ENCODE measurements around the gene ZNF524. TPM values are rescaled to one million over a fixed set of nuclear protein-coding genes. Genes with fewer than 3 reads are reported as not detected.

Gene ZNF524
- total and polyA plus RNA-seq, 12 donors: 7.9 to 39.4 (median 14.1) TPM

DNA sequence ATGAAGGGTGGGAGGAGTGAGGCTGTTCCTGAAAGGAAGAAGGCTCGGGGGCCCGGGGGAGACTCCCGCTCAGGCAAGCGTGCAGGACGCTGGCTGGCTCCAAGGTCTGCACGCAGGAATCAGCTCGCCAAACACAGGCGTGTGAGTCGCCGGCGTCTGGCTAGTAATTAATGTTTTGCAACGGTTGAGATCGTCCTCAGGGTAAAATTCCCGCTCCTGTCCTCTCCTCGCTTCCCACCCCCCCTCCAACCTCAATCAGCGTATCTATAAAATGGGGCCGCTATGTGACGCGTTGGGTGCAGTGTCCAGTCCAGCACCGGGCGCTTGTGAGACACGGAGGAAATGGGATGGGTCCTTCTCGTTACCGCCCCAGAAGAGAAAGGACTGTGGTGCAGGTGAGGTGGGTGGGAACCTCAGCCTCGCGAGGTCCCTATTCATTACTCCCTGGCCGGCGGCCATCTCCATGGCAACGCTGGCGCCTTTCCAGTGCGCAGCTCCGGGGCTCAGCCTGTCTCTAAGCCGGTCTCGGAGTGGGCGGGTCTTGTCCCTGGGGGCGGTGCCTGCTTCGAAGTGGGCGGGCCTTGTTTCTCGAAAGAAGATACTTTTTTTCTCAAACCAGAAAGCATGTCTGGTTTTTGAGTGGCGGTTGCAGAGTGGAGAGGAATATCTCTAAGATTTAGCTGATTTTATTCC, 13.0 kb upstream of the ZNF524 start:
- H3K36me3 ChIP-seq: peaks cover 0 to 7% (median 2%) of the 10 kb centered on the region in 9 donors
- peak overlapping the region in 1 of 10 donors; percentile 48 for H3K27ac ChIP-seq
- peaks cover 10 to 30% (median 25%) of the 10 kb centered on the region in 9 donors for H3K4me1 ChIP-seq
- ATAC-seq (peak; percentile 86 to 95 (median 92)), DNase-seq (peak; percentile 96 to 97)
- WGBS, 2 donors: 1% methylated on average over 40 of the region's 40 CpGs
- H3K4me3 ChIP-seq: peak overlapping the region in 9 of 10 donors; percentile 21 to 45 (median 42)
- intact Hi-C loops (cut with DNase I): loop anchor here in 4 of 10 donors (2.0 to 5.0 kb wide), 3 partner anchors 40 to 70 kb away; partner anchors contain the start of gene SBK3 (in 2 of the 4)
- no peaks in the 10 kb centered on the region for H3K9me3 ChIP-seq
- peaks cover 0 to 24% (median 0%) of the 10 kb centered on the region in 7 donors for H3K27me3 ChIP-seq
- TF ChIP-seq, protein P1, sequence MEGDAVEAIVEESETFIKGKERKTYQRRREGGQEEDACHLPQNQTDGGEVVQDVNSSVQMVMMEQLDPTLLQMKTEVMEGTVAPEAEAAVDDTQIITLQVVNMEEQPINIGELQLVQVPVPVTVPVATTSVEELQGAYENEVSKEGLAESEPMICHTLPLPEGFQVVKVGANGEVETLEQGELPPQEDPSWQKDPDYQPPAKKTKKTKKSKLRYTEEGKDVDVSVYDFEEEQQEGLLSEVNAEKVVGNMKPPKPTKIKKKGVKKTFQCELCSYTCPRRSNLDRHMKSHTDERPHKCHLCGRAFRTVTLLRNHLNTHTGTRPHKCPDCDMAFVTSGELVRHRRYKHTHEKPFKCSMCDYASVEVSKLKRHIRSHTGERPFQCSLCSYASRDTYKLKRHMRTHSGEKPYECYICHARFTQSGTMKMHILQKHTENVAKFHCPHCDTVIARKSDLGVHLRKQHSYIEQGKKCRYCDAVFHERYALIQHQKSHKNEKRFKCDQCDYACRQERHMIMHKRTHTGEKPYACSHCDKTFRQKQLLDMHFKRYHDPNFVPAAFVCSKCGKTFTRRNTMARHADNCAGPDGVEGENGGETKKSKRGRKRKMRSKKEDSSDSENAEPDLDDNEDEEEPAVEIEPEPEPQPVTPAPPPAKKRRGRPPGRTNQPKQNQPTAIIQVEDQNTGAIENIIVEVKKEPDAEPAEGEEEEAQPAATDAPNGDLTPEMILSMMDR (IDR thresholded peaks at IDR 0.05): no peak

DNA sequence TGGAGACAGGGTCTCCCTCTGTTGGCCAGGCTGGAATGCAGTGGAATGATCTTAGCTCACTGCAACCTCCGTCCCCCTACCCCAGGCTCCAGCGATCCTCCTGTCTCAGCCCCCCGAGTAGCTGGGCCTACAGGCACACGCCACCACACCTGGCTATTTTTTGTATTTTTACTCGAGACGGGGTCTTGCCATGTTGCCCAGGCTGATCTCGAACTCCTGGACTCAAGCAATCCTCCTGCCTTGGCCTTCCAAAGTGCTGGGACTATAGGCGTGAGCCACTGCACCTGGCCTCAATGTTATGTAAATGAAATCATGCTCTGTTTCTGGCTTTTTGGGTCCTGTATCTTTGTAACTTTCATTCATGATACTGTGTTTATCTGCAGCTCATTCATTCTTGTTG, 11.3 kb upstream of the ZNF524 start:
- H3K36me3 ChIP-seq: peaks cover 0 to 19% (median 5%) of the 10 kb centered on the region in 9 donors
- no peak for ATAC-seq
- DNase-seq: no peak
- no peaks in the 10 kb centered on the region for H3K9me3 ChIP-seq
- WGBS, 2 donors: 91 to 94% methylated on average over 8 of the region's 8 CpGs
- H3K4me1 ChIP-seq: peaks cover 10 to 29% (median 24%) of the 10 kb centered on the region in 9 donors
- H3K27ac ChIP-seq: no peak overlapping the region
- peaks cover 0 to 24% (median 0%) of the 10 kb centered on the region in 7 donors for H3K27me3 ChIP-seq
- intact Hi-C loops (cut with DNase I): loop anchor here in 3 of 10 donors (5.0 kb wide), 2 partner anchors 41 to 71 kb away; partner anchors contain the start of gene SBK3 (in 2 of the 3)
- H3K4me3 ChIP-seq: no peak overlapping the region
- TF ChIP-seq, protein P1 (IDR thresholded peaks at IDR 0.05): no peak

DNA sequence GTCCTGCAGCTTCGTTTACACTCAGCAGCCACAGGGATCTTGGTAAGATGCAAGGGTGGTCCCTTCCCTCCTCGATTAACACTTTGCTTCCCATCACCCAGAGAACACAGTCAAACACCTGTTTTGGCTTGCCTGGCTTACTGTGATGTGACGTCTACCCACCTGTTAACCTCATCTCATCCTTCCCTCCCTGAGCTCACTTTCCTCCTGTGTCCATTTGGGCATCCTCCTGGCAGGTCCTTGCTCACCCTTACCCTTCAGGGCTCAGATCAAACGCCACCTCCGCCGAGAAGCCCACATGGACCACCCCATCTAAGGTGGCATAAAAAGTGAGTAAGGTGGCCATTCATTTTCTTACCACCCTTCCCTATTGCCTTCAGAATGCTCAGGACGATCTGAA, 10.0 kb upstream of the ZNF524 start:
- DNase-seq: no peak
- Histone ChIP-seq H3K9me3 (no peaks in the 10 kb centered on the region), H3K4me3 (no peak overlapping the region), H3K36me3 (peaks cover 0 to 30% (median 9%) of the 10 kb centered on the region in 9 donors), H3K27ac (no peak overlapping the region), H3K4me1 (peaks cover 10 to 29% (median 24%) of the 10 kb centered on the region in 9 donors), H3K27me3 (peaks cover 0 to 18% (median 0%) of the 10 kb centered on the region in 7 donors)
- intact Hi-C loops (cut with DNase I): no loop called here
- TF ChIP-seq, protein P1 (IDR thresholded peaks at IDR 0.05): no peak
- 54 to 60% methylated on average over 7 of the region's 7 CpGs for WGBS, 2 donors
- ATAC-seq: no peak

DNA sequence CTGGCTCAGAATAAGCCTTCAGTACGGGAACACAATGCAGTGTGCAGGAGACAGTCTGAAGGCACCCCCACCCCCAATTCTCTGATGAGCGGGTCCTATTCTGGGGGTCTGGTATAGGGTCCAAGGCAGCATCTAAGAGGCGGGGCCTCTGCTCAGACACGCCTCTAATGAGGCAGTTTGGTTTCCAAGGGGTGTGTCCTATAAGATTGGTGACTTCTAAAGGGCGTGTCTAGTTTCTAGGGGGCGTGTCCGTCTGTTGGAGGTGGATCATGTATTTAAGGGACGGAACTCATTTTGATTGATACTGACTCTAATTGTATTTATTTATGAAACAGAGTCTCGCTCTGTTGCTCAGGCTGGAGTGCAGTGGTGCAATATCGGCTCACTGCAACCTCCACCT, 9.5 kb upstream of the ZNF524 start:
- Histone ChIP-seq H3K27me3 (peaks cover 0 to 15% (median 0%) of the 10 kb centered on the region in 7 donors), H3K9me3 (no peaks in the 10 kb centered on the region), H3K4me3 (no peak overlapping the region), H3K4me1 (peaks cover 10 to 25% (median 20%) of the 10 kb centered on the region in 9 donors), H3K36me3 (peaks cover 0 to 35% (median 13%) of the 10 kb centered on the region in 9 donors), H3K27ac (no peak overlapping the region)
- 85 to 87% methylated on average over 10 of the region's 10 CpGs for WGBS, 2 donors
- TF ChIP-seq, protein P1 (IDR thresholded peaks at IDR 0.05): no peak
- DNase-seq (no peak), ATAC-seq (no peak)
- intact Hi-C loops (cut with DNase I): no loop called here

Measured in heart right ventricle (tissue), 16 donors.